GM19397 (cell line): ENCODE data around the gene MPC1.
A peak's percentile ranks its signal among the peaks of the same experiment; 100 is the strongest.
"Not testable (repeated sequence)": the region's sequence is repeated elsewhere in the genome, so short reads cannot be mapped to it uniquely, and the experiment has no call there.

Source experiments
- ATAC-seq: cut with Tn5 transposase; IDR thresholded peaks from one replicate; pipeline ENCODE4 v1.9.1; 2021; ENCODE audit warnings: mild to moderate bottlenecking, moderate library complexity; ENCODE audit not compliant: unreplicated experiment

MPC1 gene

GRCh38 chr6:166382500-166382932, 224 bp downstream of the MPC1 start:
- ATAC-seq = peak; percentile 6

GRCh38 chr6:166381733-166382499, 824 bp downstream of the MPC1 start:
- ATAC-seq = peak; percentile 39

GRCh38 chr6:166381381-166381732, 1.4 kb downstream of the MPC1 start:
- ATAC-seq = no peak

GRCh38 chr6:166379800-166380199, 2.9 kb downstream of the MPC1 start:
- no peak for ATAC-seq

- no peak for ATAC-seq
Observed at GRCh38 chr6:166379103-166379586, 3.6 kb downstream of the MPC1 start.

- ATAC-seq = no peak
Observed at GRCh38 chr6:166377721-166378120, 5.0 kb downstream of the MPC1 start.

- no peak for ATAC-seq
Observed at GRCh38 chr6:166375013-166375412, 7.7 kb downstream of the MPC1 start.

- no peak for ATAC-seq
Observed at GRCh38 chr6:166370489-166370888, 12.3 kb downstream of the MPC1 start.

GRCh38 chr6:166369782-166370181, 13.0 kb downstream of the MPC1 start:
- ATAC-seq = no peak

- ATAC-seq = no peak
Observed at GRCh38 chr6:166366921-166367320, 15.8 kb downstream of the MPC1 start.

GRCh38 chr6:166365806-166366205, 16.9 kb downstream of the MPC1 start:
- no peak for ATAC-seq

- no peak for ATAC-seq
Observed at GRCh38 chr6:166365221-166365620, 17.5 kb downstream of the MPC1 start.

- ATAC-seq = no peak
Observed at GRCh38 chr6:166364456-166364855, 18.3 kb downstream of the MPC1 start.

- ATAC-seq = not testable (repeated sequence)
Observed at GRCh38 chr6:166362427-166362826, 20.3 kb downstream of the MPC1 start.

- no peak for ATAC-seq
Observed at GRCh38 chr6:166361077-166361429, 21.7 kb downstream of the MPC1 start.

GRCh38 chr6:166360243-166361076, 22.3 kb downstream of the MPC1 start:
- ATAC-seq = no peak

- ATAC-seq = no peak
Observed at GRCh38 chr6:166355552-166355951, 27.2 kb downstream of the MPC1 start.

- no peak for ATAC-seq
Observed at GRCh38 chr6:166354965-166355364, 27.8 kb downstream of the MPC1 start.

GRCh38 chr6:166354143-166354542, 28.6 kb downstream of the MPC1 start:
- ATAC-seq = no peak

- ATAC-seq = no peak
Observed at GRCh38 chr6:166353507-166353906, 29.2 kb downstream of the MPC1 start.

- ATAC-seq = no peak
Observed at GRCh38 chr6:166352923-166353322, 29.8 kb downstream of the MPC1 start.

- ATAC-seq = no peak
Observed at GRCh38 chr6:166351715-166352285, 30.9 kb downstream of the MPC1 start.
